NT2/D1 (cell line): ENCODE data around the gene HIPK2.

Experiments used
- DNase-seq: peaks from one replicate; pipeline ENCODE4 v3.0.0-alpha.2; 2011; ENCODE audit warnings: low read depth, low spot score
- H3K27me3 ChIP-seq: 2 replicates; pipeline ENCODE4 v1.6.0; 2011; ENCODE audit warnings: mild to moderate bottlenecking; ENCODE audit not compliant: insufficient read length, insufficient read depth
- H3K36me3 ChIP-seq: 2 replicates; pipeline ENCODE4 v1.6.1; 2011; ENCODE audit warnings: mild to moderate bottlenecking, low read length, mixed read lengths; ENCODE audit not compliant: insufficient read depth, insufficient read length
- H3K4me1 ChIP-seq: 2 replicates; pipeline ENCODE4 v1.5.1; 2011; ENCODE audit not compliant: insufficient read depth, insufficient read length
- H3K4me3 ChIP-seq: 2 replicates; pipeline ENCODE4 v1.5.1; 2011; ENCODE audit warnings: low read depth; ENCODE audit not compliant: insufficient read length
- H3K9ac ChIP-seq: 2 replicates; pipeline ENCODE4 v1.6.0; 2011; ENCODE audit warnings: low read depth; ENCODE audit not compliant: insufficient read length
- H3K9me3 ChIP-seq: 2 replicates; pipeline ENCODE4 v1.5.1; 2011; ENCODE audit warnings: mild to moderate bottlenecking, low read length; ENCODE audit not compliant: insufficient read depth
- SUZ12 ChIP-seq: IDR thresholded peaks from 2 replicates; pipeline ENCODE4 v1.6.1; 2011; ENCODE audit not compliant: insufficient read length, insufficient read depth; ENCODE audit errors: extremely low read depth
- YY1 ChIP-seq: IDR thresholded peaks from 2 replicates; pipeline ENCODE4 v1.6.1; 2011; ENCODE audit not compliant: insufficient read length, insufficient read depth
- ZNF274 ChIP-seq: IDR thresholded peaks from 2 replicates; pipeline ENCODE4 v1.6.1; 2011; ENCODE audit warnings: mild to moderate bottlenecking, low read depth, low read length

HIPK2 gene

DNA sequence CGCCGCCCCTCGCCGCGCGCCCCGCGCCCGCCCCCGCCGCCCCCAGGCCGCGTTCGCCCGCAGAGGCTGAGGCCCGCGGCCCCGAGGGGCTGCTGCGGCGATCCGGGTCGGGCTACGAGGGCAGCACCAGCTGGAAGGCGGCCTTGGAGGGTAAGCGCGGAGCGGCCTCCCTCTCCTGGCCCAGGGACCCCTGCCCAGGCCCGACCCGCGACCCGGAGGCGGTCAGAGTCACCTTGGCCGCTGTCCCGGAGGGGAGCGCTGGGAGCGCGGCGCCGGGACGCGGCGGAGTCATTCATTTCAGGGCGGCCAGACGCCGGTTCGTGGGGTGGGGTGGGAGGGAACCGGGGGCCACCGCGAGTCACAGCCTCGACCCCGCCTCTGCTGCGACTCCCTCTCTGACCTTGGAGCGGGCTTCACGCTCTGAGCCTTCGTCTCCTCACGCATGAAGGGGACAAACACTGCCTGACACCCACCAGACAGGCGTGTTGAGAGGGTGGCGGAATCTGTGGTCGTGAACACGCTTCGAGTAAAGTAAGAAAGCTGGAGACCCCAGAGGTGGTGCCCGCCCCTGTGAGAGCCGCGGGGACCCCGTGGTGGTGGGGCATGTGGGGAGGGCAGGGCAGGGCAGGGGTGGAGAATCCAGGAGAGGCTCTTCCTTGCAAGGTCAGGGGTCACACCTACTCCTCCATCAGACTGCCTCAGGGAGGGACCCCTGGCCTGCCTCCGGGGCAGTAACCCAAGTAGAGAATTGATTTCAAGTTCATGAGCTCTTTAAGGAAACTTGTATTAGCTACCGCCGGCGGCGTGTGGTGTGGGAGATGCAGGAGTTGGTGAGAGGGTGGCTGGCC is 253.6 kb downstream of the HIPK2 start:
- Histone ChIP-seq H3K36me3 (no peaks in the 10 kb centered on the region), H3K27me3 (peaks cover 44% of the 10 kb centered on the region), H3K9me3 (no peaks in the 10 kb centered on the region), H3K4me3 (peak overlapping the region; percentile 32), H3K4me1 (peaks cover 2% of the 10 kb centered on the region), H3K9ac (peak overlapping the region; percentile 32)
- TF ChIP-seq YY1 (no peak), SUZ12 (no peak), ZNF274 (no peak)
- no peak for DNase-seq

DNA sequence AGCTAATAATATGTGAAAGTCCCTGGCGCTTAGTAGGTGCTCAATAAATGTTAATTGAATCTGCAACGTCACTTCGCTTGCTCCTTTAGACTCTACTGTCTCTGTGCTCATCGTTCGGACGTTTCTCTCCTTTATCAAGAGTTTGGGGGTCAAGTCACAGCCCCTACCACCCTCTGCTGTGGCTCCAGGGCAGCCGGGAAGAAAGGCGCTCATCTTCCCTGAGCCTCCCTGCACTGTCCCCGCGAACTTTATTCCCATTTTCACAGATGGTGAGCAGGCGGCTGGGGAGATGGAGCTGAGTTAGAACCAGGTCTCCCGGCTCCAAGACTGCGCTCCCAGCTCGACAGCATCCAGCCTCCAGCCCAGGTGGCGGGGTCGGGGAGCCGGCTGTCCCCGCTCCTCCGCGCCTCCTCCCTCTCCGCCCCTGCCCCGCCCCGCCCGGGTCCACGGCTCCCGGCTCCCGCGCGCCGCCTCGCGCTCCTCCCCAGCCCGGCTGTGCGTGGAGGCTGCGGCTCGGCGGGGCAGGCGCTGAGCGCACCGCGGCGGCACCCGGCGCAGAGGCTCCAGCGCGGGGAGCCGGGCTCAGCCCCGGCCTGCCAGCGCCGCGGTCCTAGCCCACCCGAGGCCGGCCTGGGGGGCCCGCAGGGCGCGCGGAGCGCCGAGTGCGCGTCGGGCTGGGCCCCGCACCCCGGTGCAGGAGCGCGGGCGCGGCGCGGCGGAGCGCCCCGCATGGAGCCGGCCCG is 254.4 kb downstream of the HIPK2 start, which contains the start of gene CLEC2L:
CLEC2L (plus strand) TSS at position 487 of the 743 bp plus-strand sequence; CDS start at position 730, 243 bp downstream.
- peak within 1 kb of the TSS; percentile 61 for H3K9ac ChIP-seq
- H3K4me3 ChIP-seq = peak within 1 kb of the TSS; percentile 47
- no peaks in the 10 kb centered on the region for H3K36me3 ChIP-seq
- no peaks in the 10 kb centered on the region for H3K9me3 ChIP-seq
- DNase-seq = no peak
- H3K4me1 ChIP-seq = peaks cover 2% of the 10 kb centered on the region
- no peak for TF ChIP-seq ZNF274
- TF ChIP-seq YY1 = no peak
- TF ChIP-seq SUZ12 = peak; percentile 83
- H3K27me3 ChIP-seq = peaks cover 44% of the 10 kb centered on the region

- Histone ChIP-seq H3K27me3 (peaks cover 44% of the 10 kb centered on the region), H3K4me3 (peak overlapping the region; percentile 47), H3K36me3 (no peaks in the 10 kb centered on the region), H3K4me1 (peaks cover 3% of the 10 kb centered on the region), H3K9me3 (no peaks in the 10 kb centered on the region), H3K9ac (no peak overlapping the region)
- DNase-seq = no peak
- no peak for TF ChIP-seq YY1
- TF ChIP-seq SUZ12 = no peak
- no peak for TF ChIP-seq ZNF274
These were observed 255.0 kb downstream of the HIPK2 start for GRCh38 chr7:139522830-139523198.

- Histone ChIP-seq H3K36me3 (no peaks in the 10 kb centered on the region), H3K4me1 (peaks cover 3% of the 10 kb centered on the region), H3K27me3 (peaks cover 44% of the 10 kb centered on the region), H3K9ac (no peak overlapping the region), H3K4me3 (no peak overlapping the region), H3K9me3 (no peaks in the 10 kb centered on the region)
- DNase-seq = no peak
- TF ChIP-seq YY1 = no peak
- TF ChIP-seq SUZ12 = no peak
- no peak for TF ChIP-seq ZNF274
These were observed 256.4 kb downstream of the HIPK2 start for GRCh38 chr7:139521439-139521838.

DNA sequence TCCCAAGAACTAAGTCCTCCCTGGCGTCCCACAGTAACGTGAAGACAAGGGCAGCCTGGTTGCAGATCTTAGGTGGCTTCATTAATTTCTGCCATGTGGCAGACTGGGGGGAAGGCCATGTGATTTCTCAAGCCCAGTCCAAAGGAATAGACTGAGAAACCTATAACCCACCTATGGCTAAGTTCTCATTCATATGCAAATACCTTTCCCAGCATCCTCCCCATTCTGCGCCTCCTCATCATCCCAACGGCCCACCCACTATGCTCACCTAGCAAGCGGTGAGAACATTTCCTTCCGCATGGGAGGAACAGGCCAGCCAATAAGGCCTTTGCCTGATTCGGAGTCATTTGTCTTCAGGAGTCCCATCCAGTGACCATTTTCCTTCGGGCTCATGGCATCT is 262.5 kb downstream of the HIPK2 start:
- DNase-seq = no peak
- H3K4me3 ChIP-seq = no peak overlapping the region
- peaks cover 7% of the 10 kb centered on the region for H3K27me3 ChIP-seq
- peaks cover 6% of the 10 kb centered on the region for H3K4me1 ChIP-seq
- no peak overlapping the region for H3K9ac ChIP-seq
- H3K36me3 ChIP-seq = no peaks in the 10 kb centered on the region
- TF ChIP-seq SUZ12 (no peak), YY1 (no peak), ZNF274 (no peak)
- H3K9me3 ChIP-seq = no peaks in the 10 kb centered on the region
